OCI-LY3 (cell line): ENCODE results near the gene SRGAP2B.
"Not testable (repeated sequence)": the region's sequence is repeated elsewhere in the genome, so short reads cannot be mapped to it uniquely, and the experiment has no call there.

ENCODE experiments used
- CTCF ChIP-seq: fragments of 200-600, 300-600 bp; sonication (generic); IDR thresholded peaks from 2 replicates; pipeline ENCODE4 v1.5.1; 2014; ENCODE audit warnings: antibody characterized with exemption, low read length, low read depth
- EZH2phosphoT487 ChIP-seq: fragments of 200-600 bp; shearing (Covaris generic); IDR thresholded peaks from 2 replicates; pipeline ENCODE4 v1.6.1; 2018; ENCODE audit warnings: antibody characterized with exemption, mixed run types, low read depth

GRCh38 chr1:144932153-144932552, 163.0 kb downstream of the SRGAP2B start:
- TF ChIP-seq CTCF, EZH2phosphoT487: not testable (repeated sequence)
